K562 (cell line): Measurements from ENCODE around the gene WIPF1. TPM values are rescaled to one million over a fixed set of nuclear protein-coding genes. Genes with fewer than 3 reads are reported as not detected.

Source experiments
- CHD4 ChIP-seq: fragments of 200-600 bp; sonication (generic); IDR thresholded peaks from 3 replicates; pipeline ENCODE4 v1.6.1; 2012; ENCODE audit warnings: low read depth, mild to moderate bottlenecking, mixed read lengths, low read length, inconsistent platforms; ENCODE audit not compliant: insufficient read depth, insufficient replicate concordance, poor library complexity, severe bottlenecking
- NFE2 ChIP-seq: IDR thresholded peaks from 2 replicates; pipeline ENCODE4 v1.6.1; 2014; ENCODE audit warnings: antibody characterized with exemption, low read depth
- RAD51 ChIP-seq: fragments of 450-650 bp; IDR thresholded peaks from 2 replicates; pipeline ENCODE4 v1.7.1; 2016; ENCODE audit warnings: low read depth, mild to moderate bottlenecking, borderline replicate concordance
- RNF2 ChIP-seq: sonication (generic); IDR thresholded peaks from 2 replicates; pipeline ENCODE4 v1.6.1; 2016
- SAP30 ChIP-seq: fragments of 200-600 bp; sonication (generic); IDR thresholded peaks from 2 replicates; pipeline ENCODE4 v1.6.1; 2012; ENCODE audit warnings: borderline replicate concordance, low read depth, mild to moderate bottlenecking, moderate library complexity, low read length, control low read depth, inconsistent platforms; ENCODE audit not compliant: insufficient read depth, poor library complexity, severe bottlenecking
- TRIM24 ChIP-seq, 2 experiments: fragments of 450-650 bp; IDR thresholded peaks; 2 replicates each; pipeline ENCODE4 v1.6.1; 2016
- ZBTB8A ChIP-seq: fragments of 450-650 bp; IDR thresholded peaks from 2 replicates; pipeline ENCODE4 v1.6.1; 2018; ENCODE audit warnings: mild to moderate bottlenecking, moderate library complexity; ENCODE audit not compliant: partially characterized antibody
- ZNF197 ChIP-seq: fragments of 200-800 bp; sonication (Bioruptor generic); IDR thresholded peaks from 2 replicates; pipeline ENCODE4 v1.6.1; 2016; ENCODE audit warnings: low read depth, missing genetic modification characterization, missing compliant biosample characterization
- ZNF347 ChIP-seq: fragments of 450-650 bp; formaldehyde crosslinking; IDR thresholded peaks from 2 replicates; pipeline ENCODE4 v1.4.0; 2020; ENCODE audit warnings: low read depth, mild to moderate bottlenecking, moderate library complexity
- polyA plus RNA-seq, 8 experiments: library from polyadenylated mRNA; depleted of rRNA in 4 of 8; stranded (reverse) in 5 of 8; unstranded in 3 of 8; fragments of >200 nt; fragmentation: Nextera tagmentation in 2 of 8; fragmentation: Illumina TruSeq in 1 of 8; extraction: Ambion mirVana in 2 of 8; extraction: Trizol in 1 of 8; gene quantifications; 2 replicates each; pipeline versions ENCODE4 v1.2.1 to v1.2.3, GENCODE V29; 2011 to 2014; ENCODE audit warnings: inconsistent platforms in 1 of 8, missing spikeins in 1 of 8
- total RNA-seq, 7 experiments: library from RNA; depleted of rRNA in 6 of 7; stranded (reverse); fragments of >200 nt in 6 of 7; fragmentation: Illumina TruSeq in 2 of 7; extraction: Trizol in 2 of 7; gene quantifications; 2 replicates each; pipeline versions ENCODE4 v1.2.1 to v1.2.3, GENCODE V29; 2011 to 2021; ENCODE audit warnings: low replicate concordance in 1 of 7
- TF ChIP-seq, protein P1 (sequence below): fragments of 250-450 bp; sonication (Bioruptor Pico); IDR thresholded peaks from 2 replicates; pipeline ENCODE4 v1.8.0; 2022; ENCODE audit warnings: inconsistent platforms, mild to moderate bottlenecking, moderate library complexity, borderline replicate concordance
- TF ChIP-seq, protein P2 (sequence below): fragments of 250-450 bp; sonication (Bioruptor Pico); IDR thresholded peaks from 2 replicates; pipeline ENCODE4 v1.5.1; 2021; ENCODE audit warnings: mild to moderate bottlenecking

WIPF1 gene
- total and polyA plus RNA-seq, 9 of the 15 experiments (the other 6 are each of a cell fraction or from before 2014, with no cell fraction given), result 0.54 to 4.9 (median 2.4) TPM

DNA sequence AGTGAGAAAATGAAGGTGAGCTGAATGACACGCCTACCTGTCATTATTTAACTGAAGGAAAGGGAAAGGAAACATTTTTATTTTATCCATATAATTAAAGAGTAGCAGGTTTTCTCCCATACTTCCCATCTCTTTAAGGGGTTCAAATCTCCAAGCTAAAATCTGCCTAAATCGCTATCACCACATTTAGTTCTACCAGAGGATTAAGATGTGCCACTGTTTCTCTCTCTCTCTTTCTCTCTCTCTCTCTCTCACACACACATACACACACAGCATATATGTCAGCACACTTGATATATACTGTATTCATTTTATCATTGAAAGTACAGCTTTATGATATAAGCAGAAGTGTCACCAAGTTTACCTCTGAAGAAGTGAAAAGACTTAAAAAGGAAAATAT is 3.1 kb downstream of the WIPF1 start (continued):
- TF ChIP-seq, protein P1, sequence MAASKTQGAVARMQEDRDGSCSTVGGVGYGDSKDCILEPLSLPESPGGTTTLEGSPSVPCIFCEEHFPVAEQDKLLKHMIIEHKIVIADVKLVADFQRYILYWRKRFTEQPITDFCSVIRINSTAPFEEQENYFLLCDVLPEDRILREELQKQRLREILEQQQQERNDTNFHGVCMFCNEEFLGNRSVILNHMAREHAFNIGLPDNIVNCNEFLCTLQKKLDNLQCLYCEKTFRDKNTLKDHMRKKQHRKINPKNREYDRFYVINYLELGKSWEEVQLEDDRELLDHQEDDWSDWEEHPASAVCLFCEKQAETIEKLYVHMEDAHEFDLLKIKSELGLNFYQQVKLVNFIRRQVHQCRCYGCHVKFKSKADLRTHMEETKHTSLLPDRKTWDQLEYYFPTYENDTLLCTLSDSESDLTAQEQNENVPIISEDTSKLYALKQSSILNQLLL, result no peak
- no peak for TF ChIP-seq RAD51
- TF ChIP-seq, protein P2, sequence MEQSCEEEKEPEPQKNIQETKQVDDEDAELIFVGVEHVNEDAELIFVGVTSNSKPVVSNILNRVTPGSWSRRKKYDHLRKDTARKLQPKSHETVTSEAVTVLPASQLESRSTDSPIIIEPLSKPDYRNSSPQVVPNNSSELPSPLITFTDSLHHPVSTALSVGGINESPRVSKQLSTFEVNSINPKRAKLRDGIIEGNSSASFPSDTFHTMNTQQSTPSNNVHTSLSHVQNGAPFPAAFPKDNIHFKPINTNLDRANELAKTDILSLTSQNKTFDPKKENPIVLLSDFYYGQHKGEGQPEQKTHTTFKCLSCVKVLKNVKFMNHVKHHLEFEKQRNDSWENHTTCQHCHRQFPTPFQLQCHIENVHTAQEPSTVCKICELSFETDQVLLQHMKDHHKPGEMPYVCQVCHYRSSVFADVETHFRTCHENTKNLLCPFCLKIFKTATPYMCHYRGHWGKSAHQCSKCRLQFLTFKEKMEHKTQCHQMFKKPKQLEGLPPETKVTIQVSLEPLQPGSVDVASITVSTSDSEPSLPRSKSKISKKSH (CRISPR knock-in tag), result no peak
- no peak for TF ChIP-seq SAP30
- TF ChIP-seq CHD4, result no peak
- no peak for TF ChIP-seq ZNF347
- no peak for TF ChIP-seq RNF2
- no peak for TF ChIP-seq ZBTB8A
- no peak for TF ChIP-seq NFE2
- no peak for TF ChIP-seq ZNF197 (CRISPR knock-in tag)
- no peak for TF ChIP-seq TRIM24 (IDR thresholded peaks at IDR 0.05)
